HPDE6-E6E7 (cell line): ENCODE measurements around the gene FXYD2.

Source experiments
- DNase-seq: peaks from one replicate; pipeline ENCODE4 v3.0.0; 2011; ENCODE audit warnings: missing footprints; ENCODE audit errors: extremely low spot score

Gene FXYD2

GRCh38 chr11:117835576-117835975 lies 11.0 kb upstream of the FXYD2 start:
- no peak for DNase-seq

GRCh38 chr11:117834838-117835443 lies 10.4 kb upstream of the FXYD2 start:
- no peak for DNase-seq

- no peak for DNase-seq
These were observed 9.7 kb upstream of the FXYD2 start for GRCh38 chr11:117834068-117834810.

- DNase-seq, result no peak
These were observed 8.9 kb upstream of the FXYD2 start for GRCh38 chr11:117833401-117833891.

DNA sequence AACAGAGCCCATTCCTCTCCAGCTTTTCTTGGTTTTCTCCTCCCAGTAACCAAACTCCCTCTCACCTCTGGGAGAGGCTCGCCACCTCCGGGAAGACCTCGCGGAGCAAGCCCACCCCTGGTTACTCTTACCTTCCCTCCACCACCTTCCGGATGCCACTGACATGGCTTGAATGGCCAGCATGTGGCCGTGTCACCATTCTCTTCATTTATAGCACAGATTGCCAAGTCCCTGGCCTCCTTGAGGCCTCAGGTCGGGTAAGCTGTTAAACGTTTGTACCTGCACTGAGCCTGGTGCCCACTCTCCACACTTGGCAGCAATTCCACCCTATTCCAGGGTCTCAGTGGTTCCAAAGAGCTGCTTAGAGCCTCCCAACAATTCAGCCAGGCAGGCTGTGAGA lies 8.0 kb upstream of the FXYD2 start:
- DNase-seq, result no peak

DNA sequence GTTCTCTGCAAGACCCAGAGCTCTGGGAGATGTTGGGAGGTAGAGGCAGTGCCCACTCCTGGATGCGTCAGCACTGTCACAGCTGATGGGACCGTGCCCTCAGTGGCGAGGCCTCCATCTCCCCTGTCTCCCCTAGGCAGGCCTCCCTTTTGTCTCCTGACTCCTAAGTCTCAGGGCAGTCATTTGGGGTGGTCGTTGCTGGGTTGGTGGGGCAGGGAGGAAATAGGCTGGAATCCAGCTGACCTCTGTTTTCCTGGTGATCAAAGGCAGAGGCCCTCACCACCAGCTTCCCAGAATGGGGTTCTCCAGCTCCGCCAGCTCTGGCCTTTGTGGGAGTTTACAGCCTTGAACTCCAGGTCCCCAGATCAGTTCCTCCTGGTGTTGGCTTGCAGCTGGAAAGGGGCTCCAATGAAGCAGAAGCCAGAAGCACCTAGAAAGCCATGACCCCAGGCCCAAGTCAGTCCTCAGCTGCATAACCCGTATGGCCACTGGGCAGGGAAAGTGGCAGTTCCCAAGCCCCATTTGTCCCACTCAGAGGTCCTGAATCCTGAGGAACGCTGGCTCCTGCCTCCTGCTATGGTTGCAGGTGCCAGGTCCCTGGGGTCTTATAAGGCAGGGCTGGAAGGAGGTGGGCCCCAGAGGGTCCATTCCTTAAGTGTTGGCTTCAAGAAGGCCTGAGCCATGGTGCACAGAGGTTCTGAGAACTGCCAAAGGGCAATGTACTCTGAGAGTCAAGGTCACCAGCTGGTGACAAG lies 7.3 kb upstream of the FXYD2 start:
- DNase-seq, result no peak

GRCh38 chr11:117830674-117831351 lies 6.3 kb upstream of the FXYD2 start:
- DNase-seq, result no peak

DNA sequence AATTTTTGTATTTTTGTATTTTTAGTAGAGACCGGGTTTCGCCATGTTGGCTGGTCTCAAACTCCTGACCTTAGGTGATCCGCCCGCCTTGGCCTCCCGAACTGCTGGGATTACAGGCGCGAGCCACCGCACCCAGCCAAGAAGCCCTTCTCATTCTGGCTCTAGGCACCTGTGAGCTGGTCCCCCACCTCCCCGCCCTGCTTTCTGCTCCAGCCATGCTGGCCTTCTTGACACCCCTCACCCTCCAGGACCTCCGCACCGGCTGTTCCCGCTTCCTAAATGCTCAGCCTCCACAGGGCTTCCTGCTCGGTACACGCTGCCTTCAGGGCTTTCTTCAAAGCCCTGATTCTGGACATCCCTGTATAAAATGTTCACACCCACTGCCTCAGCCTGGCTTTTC lies 5.5 kb upstream of the FXYD2 start:
- no peak for DNase-seq

DNA sequence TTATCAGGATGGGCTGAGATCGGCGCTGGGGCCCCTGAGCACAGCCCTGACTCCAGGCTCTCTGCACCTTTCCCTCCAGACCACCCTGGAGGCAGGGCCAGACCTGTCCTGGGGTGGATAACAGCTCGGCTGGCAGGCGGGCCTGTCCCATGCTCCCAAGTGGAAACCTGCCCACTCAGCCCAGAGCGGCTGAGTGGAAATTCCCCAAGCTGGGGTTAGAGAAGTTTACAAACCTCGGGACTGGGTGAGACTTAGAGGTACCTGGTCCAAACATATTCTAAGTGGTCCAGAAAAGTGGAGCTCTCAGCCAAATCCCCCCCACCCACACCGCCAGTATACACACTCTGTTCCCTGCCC lies 4.8 kb upstream of the FXYD2 start:
- no peak for DNase-seq

GRCh38 chr11:117828611-117829368 lies 4.2 kb upstream of the FXYD2 start:
- peak; percentile 86 for DNase-seq

DNA sequence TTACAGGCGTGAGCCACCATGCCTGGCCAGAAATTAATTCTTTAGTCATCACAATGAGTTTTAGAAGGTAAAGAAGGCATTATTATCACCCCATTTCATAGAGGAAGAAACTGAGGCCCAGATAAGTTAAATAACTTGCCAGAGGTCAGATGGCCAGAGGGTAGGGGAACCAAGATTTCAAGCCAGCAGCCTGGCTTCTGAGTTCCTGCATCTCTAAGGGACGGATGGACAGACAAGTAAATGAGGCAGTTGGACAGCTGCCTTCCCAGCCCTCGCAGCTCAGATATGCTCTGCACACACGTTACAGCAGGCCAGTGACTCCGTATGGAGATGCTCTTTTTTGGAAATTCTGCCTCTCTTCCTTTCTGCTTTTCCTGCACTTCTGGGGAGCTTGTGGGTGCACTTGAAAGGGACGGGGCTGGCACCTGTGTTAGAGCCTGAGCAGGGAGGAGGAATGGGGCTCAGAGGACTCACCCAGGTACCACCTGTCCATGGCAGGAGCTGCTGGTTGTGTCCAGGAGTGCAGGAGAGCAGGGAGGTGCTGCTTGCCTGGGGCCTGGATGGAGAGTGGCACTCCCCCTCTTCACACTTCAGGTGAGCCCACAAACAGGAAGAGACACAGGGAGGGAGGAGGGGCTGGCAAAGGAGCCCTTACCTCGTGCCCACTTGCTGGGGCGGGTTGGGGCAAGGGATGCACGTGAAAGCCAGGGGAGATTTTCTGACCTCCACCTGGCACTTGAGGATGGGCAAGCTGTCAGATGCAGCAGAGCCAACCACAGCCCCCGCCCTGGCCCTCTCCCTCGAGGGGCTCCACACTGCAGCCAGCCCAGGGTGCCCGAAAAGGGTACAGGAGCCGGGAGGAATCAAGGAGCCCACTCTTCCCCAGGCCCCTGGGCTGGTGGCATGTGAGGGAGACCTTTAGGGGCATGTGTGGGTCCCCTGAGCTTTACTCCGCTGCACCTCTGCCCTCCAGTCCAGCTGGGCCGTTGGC lies 3.3 kb upstream of the FXYD2 start:
- no peak for DNase-seq

DNA sequence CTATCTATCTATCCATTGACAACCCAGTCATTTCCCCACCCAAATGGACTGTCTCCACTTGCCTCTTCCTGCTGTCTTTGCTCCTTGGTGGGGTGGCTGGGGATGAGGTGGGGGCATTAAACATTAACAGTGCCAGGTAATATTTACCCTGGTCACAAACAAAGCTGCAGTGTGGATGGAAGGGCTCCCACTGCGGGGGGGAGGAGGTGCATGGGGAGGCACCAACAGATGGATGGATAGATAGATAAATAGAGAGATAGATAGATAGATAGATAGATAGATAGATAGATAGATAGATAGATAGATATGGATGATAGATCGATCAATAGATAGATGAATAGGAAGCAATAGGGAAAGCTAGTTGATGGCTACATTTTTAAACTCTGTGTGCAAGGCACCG lies 2.3 kb upstream of the FXYD2 start:
- DNase-seq, result no peak

GRCh38 chr11:117826190-117826570 lies 1.6 kb upstream of the FXYD2 start:
- no peak for DNase-seq

- no peak for DNase-seq
These were observed 1.1 kb upstream of the FXYD2 start for GRCh38 chr11:117825538-117826189.

DNA sequence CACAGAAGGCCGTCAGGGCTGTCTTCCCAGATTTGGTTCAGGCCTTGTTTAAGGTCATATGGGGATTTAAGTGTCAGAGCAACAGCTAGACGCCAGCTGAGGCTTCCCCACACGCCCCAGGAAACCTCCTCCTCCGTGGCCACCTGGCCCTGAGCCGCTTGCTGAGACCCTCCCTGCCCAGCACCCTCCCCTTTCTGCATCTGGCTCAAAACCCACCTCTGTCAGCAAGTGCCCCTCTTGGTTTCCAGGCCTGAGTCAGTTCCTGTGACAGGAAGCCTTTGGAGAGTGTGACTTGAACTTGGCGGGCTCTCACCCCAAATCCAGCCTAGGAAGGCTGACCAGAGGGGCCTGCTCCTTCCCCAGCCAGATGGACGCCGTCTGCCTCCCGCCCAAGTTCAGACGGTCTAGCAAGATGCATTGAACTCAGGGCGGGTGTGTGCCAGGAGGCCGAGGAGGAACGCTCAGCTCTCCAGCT lies 561 bp downstream of the FXYD2 start:
- no peak for DNase-seq

DNA sequence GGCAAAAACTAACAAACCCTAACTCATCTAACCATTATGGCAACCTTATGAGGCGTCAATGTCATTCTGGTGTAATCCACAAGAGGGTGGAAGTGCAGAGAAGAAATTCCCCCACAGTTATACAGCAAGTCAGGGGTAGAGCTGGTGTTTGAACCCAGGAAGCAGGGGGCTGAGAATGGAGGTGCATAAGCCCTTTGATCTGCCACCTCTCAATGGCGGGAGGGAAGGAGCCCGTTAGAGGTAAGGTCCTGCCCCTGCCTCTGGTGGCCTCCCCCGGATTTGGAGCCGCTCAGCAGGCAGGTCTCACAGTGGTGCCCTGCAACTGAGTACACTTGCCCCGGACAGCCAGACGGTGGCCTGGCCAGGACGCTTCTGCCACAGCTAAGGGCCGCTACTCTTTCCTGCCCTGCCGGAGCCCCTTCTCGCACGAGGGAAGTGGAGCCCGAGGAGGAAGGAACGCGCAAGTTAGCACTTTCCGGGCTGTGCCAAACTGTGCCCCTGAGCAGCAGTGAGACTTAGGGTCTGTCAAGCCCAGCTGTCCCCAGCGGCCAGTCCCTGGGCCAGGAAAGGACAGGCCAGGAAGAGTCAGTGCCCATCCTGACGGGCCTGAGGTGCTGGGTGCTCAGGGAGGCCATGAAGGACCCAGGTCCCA lies 1.1 kb downstream of the FXYD2 start:
- no peak for DNase-seq

GRCh38 chr11:117822074-117823033 lies 2.2 kb downstream of the FXYD2 start:
- DNase-seq, result no peak

GRCh38 chr11:117821431-117821830 lies 3.1 kb downstream of the FXYD2 start:
- no peak for DNase-seq
